ENCODE data around the gene RGS19.

RGS19 gene

GRCh38 chr20:64076061-64076997 lies 3.0 kb downstream of the RGS19 start:
- DNase-seq = no peak

GRCh38 chr20:64075556-64075955 lies 3.8 kb downstream of the RGS19 start:
- DNase-seq = no peak

GRCh38 chr20:64074963-64075362 lies 4.4 kb downstream of the RGS19 start:
- DNase-seq = no peak

- DNase-seq = no peak
Measured at GRCh38 chr20:64074184-64074789, 5.0 kb downstream of the RGS19 start.

- DNase-seq = no peak
Measured at GRCh38 chr20:64073476-64074183, 5.7 kb downstream of the RGS19 start.

- DNase-seq = no peak
Measured at GRCh38 chr20:64072498-64073063, 6.7 kb downstream of the RGS19 start.

GRCh38 chr20:64071341-64072332 lies 7.7 kb downstream of the RGS19 start:
- DNase-seq = no peak

GRCh38 chr20:64070244-64070993 lies 8.9 kb downstream of the RGS19 start:
- no peak for DNase-seq

- no peak for DNase-seq
Measured at GRCh38 chr20:64069614-64070243, 9.6 kb downstream of the RGS19 start.

- no peak for DNase-seq
Measured at GRCh38 chr20:64069209-64069613, 10.1 kb downstream of the RGS19 start.

GRCh38 chr20:64068386-64069208 lies 10.7 kb downstream of the RGS19 start:
- no peak for DNase-seq

GRCh38 chr20:64067733-64068307 lies 11.5 kb downstream of the RGS19 start:
- DNase-seq = no peak

GRCh38 chr20:64067005-64067632 lies 12.2 kb downstream of the RGS19 start:
- DNase-seq = no peak

- DNase-seq = no peak
Measured at GRCh38 chr20:64065974-64066343, 13.4 kb downstream of the RGS19 start.

GRCh38 chr20:64065062-64065973 lies 14.0 kb downstream of the RGS19 start:
- DNase-seq = no peak

- DNase-seq = no peak
Measured at GRCh38 chr20:64064145-64064698, 15.1 kb downstream of the RGS19 start.

- no peak for DNase-seq
Measured at GRCh38 chr20:64063389-64064144, 15.8 kb downstream of the RGS19 start.

Data from amniotic stem cell (primary cell).